ENCODE results near the gene KIAA1217.

The KIAA1217 gene

GRCh38 chr10:24193330-24193729 lies 15.6 kb upstream of the KIAA1217 start:
- H3K4me1 ChIP-seq (ENCODE audit: control insufficient read depth, insufficient read depth, low read length) = no peaks in the 10 kb centered on the region
- POLR2A ChIA-PET = no interaction called here
- no peak overlapping the region for H3K27ac ChIP-seq (ENCODE audit: extremely low read depth, low read depth, low read length)
- CTCF ChIA-PET = interaction anchor here (2.4 kb wide), 1 partner anchor 199 kb away, joined by 9 read pairs; no protein-coding TSS in a partner anchor
- no peak for TF ChIP-seq ZSCAN23 (tag by site-specific recombination; IDR thresholded peaks at IDR 0.05)
- no peak for TF ChIP-seq ZNF768 (tag by site-specific recombination; IDR thresholded peaks at IDR 0.05)
- no peak for TF ChIP-seq ZNF677 (tag by site-specific recombination; IDR thresholded peaks at IDR 0.05)
- TF ChIP-seq ZXDB (tag by site-specific recombination; IDR thresholded peaks at IDR 0.05) = no peak
- TF ChIP-seq ZNF473 (tag by site-specific recombination; IDR thresholded peaks at IDR 0.05) = no peak
- TF ChIP-seq ZNF501 (tag by site-specific recombination; IDR thresholded peaks at IDR 0.05) = no peak
- TF ChIP-seq MZF1 (tag by site-specific recombination; IDR thresholded peaks at IDR 0.05; ENCODE audit: borderline replicate concordance) = no peak
- no peak for TF ChIP-seq ZNF521 (tag by site-specific recombination; IDR thresholded peaks at IDR 0.05)
- TF ChIP-seq ZNF23 (tag by site-specific recombination; IDR thresholded peaks at IDR 0.05; ENCODE audit: borderline replicate concordance) = no peak
- TF ChIP-seq, protein P1, sequence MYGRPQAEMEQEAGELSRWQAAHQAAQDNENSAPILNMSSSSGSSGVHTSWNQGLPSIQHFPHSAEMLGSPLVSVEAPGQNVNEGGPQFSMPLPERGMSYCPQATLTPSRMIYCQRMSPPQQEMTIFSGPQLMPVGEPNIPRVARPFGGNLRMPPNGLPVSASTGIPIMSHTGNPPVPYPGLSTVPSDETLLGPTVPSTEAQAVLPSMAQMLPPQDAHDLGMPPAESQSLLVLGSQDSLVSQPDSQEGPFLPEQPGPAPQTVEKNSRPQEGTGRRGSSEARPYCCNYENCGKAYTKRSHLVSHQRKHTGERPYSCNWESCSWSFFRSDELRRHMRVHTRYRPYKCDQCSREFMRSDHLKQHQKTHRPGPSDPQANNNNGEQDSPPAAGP (tag by site-specific recombination; IDR thresholded peaks at IDR 0.05) = no peak
- TF ChIP-seq ZNF561 (tag by site-specific recombination; IDR thresholded peaks at IDR 0.05; ENCODE audit: borderline replicate concordance) = no peak
- no peak for TF ChIP-seq ZNF274 (IDR thresholded peaks at IDR 0.05; ENCODE audit: low read length)
- TF ChIP-seq ZNF274 (tag by site-specific recombination; IDR thresholded peaks at IDR 0.05; ENCODE audit: borderline replicate concordance) = no peak
- no peak for TF ChIP-seq ZBTB17 (tag by site-specific recombination; IDR thresholded peaks at IDR 0.05)
- no peak for TF ChIP-seq INSM2 (tag by site-specific recombination; IDR thresholded peaks at IDR 0.05)
- TF ChIP-seq ZNF548 (tag by site-specific recombination; IDR thresholded peaks at IDR 0.05) = no peak
- no peak for TF ChIP-seq TRIM28 (IDR thresholded peaks at IDR 0.05; ENCODE audit: borderline replicate concordance, low read length)
- no peak for TF ChIP-seq ZNF639 (tag by site-specific recombination; IDR thresholded peaks at IDR 0.05)
- no peak for TF ChIP-seq KLF1 (tag by site-specific recombination; IDR thresholded peaks at IDR 0.05)
- TF ChIP-seq CTCF (tag by site-specific recombination; IDR thresholded peaks at IDR 0.05) = no peak
- no peaks in the 10 kb centered on the region for H3K36me3 ChIP-seq (ENCODE audit: control insufficient read depth in 2 of 2, insufficient read depth in 1 of 2, low read length in 2 of 2)
- no peaks in the 10 kb centered on the region for H3K9me3 ChIP-seq (ENCODE audit: control insufficient read depth, insufficient read depth, low read depth, low read length)
- H3K4me3 ChIP-seq (ENCODE audit: low read depth, low read length) = no peak overlapping the region

DNA sequence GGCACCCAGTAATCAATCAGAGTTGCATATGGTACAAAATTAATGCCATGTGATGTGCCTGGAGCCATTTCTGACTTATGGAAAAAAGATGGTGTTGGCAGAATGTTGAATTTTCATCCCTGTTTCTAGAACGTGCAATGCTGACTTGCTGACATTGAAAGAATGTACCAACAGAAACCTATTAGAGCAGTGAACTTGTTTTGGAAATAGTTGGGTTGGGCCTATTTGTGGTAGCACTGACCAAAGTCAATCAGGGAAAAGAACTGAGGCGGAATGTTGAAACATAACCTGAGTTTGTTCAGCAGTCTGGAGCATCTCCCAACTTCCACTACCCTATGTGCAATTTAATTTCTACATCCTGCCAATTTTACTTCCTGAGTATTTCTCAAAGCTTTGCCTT lies 11.7 kb upstream of the KIAA1217 start:
- ChIA-PET CTCF (interaction anchor here (0.6 to 2.3 kb wide), 7 partner anchors 23 to 512 kb away, joined by 3 to 17 read pairs (median 4); no protein-coding TSS in a partner anchor), POLR2A (no interaction called here)
- Histone ChIP-seq H3K4me1 (ENCODE audit: control insufficient read depth, insufficient read depth, low read length) (no peaks in the 10 kb centered on the region), H3K27ac (ENCODE audit: extremely low read depth, low read depth, low read length) (no peak overlapping the region), H3K9me3 (ENCODE audit: control insufficient read depth, insufficient read depth, low read depth, low read length) (no peaks in the 10 kb centered on the region), H3K36me3 (ENCODE audit: control insufficient read depth in 2 of 2, insufficient read depth in 1 of 2, low read length in 2 of 2) (no peaks in the 10 kb centered on the region), H3K4me3 (ENCODE audit: low read depth, low read length) (no peak overlapping the region)
- TF ChIP-seq ZNF26 (tag by site-specific recombination; IDR thresholded peaks at IDR 0.05) = no peak
